Measurements from ENCODE around the gene ELMO1. TPM values are rescaled to one million over a fixed set of nuclear protein-coding genes. Genes with fewer than 3 reads are reported as not detected.

Gene ELMO1
- total RNA-seq, 2 experiments from 2014 or later: 65.2 to 67.7 TPM

DNA sequence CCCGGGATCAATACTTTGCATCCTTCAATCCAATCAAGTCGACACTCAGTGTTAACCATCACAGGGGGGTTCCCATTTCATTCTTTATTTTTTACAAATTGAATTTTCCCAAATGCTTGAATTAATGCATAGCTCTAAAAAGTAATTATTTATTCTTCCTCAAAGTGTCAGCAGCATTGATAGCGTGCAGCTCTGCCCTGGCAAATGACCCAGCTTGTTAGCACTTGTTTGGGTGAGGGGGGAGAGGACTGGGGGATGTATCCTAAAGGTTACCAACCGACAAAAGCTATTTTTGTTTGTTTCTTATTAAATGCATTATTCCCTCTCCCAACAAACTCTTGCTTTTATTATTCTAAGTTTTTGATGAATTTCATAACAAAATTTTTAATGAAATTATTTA, 27.0 kb upstream of the ELMO1 start:
- ChIA-PET CTCF (no interaction called here), POLR2A (no interaction called here)

DNA sequence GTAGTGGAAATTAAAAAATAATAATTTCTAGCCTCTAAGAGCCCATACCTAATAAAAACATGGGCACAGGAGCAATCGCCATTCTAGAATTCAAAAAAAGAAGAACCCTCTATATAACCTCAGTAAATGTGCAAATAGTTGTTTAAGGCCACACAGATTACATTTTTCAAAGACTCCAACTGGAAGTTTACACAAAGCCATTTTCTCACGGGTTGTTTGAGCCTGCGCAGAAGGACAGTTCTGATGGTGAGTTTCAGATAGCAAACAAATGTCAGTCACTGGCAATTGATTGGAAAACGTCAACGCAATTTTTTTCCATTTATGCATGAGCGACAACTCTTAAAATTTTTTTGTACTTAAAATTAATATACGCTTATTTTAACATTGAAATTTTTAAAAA, 23.0 kb upstream of the ELMO1 start:
- ChIA-PET CTCF (no interaction called here), POLR2A (no interaction called here)

DNA sequence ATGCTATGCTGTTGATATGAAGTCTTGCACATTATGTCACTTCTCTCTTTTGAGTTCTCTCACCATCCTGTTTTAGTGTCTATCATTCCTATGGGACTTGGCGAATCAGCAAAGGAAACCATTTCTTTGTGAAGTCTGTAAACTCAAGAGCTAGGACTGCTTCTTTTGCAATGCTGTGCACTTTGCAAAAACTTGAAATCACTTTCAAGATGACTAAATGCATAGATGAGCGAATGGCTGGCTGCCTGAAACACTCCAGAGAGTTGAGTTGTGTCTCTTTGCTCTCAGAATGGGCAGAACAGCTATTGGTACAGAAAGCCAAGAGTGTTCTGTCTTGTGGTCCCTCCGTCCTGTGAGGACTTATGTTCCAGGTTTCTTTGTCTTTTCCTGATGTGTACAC, 18.3 kb upstream of the ELMO1 start:
- POLR2A ChIA-PET: no interaction called here
- CTCF ChIA-PET: no interaction called here

DNA sequence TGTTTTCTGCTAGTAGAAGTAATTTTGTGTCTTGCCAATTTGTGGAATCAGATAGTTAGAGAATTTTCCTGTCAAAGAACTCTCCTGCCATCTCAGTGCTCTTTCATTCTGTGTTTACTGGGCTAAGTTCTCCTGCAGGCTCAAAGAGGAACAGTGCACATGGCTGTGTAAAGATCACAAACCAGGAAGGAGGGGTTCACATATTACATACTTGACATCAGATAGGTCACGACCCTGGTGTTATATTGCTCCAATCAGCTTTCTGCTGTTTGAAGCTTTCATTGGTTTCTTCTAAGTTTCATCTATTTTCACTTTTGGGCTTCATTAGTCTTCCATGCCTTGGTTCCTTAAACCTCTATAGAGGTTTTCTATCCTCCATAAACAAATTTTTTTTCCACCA, 13.5 kb upstream of the ELMO1 start:
- POLR2A ChIA-PET: interaction anchor here (0.6 kb wide), 1 partner anchor 13 kb away, joined by 5 read pairs; no protein-coding TSS in a partner anchor
- CTCF ChIA-PET: no interaction called here

DNA sequence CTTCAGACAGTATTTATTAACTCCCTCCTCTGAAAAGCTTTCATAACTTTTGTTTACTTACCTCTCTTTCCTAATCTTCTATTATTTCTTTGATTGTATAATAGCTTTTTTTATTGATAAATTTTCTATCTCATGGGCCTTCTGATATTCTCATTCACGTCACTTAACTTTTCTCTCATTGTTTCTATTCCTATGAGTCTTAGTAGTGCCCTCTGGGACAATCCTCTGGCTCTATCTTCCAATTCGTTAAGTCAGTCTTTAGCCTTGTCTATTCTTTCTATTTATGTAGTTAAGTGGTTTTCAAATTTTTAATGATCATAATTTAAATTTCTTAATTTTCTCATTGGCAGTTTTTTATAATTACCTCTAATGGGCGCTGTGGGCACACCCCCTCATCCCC, 6.4 kb upstream of the ELMO1 start:
- ChIA-PET CTCF (no interaction called here), POLR2A (no interaction called here)

DNA sequence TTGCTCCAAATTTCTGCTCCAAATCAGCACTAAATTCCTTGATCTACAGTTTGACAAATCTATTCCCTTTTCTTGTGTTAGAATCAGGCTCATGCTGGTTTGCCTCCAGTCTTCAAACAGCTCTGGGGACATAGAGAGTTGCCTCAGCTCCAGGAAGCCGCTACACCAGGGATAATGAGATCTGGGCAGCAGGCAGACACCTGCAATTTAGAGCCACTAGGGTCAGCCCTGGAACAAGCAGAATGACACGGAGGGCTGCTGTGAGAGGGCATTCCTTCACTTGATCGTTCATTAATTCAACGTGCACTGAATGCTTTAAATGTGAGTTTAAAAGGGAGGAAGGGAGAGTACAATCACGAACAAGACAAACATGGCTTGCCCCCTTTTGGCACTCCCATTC, 3.7 kb upstream of the ELMO1 start:
- ChIA-PET CTCF (no interaction called here), POLR2A (no interaction called here)

DNA sequence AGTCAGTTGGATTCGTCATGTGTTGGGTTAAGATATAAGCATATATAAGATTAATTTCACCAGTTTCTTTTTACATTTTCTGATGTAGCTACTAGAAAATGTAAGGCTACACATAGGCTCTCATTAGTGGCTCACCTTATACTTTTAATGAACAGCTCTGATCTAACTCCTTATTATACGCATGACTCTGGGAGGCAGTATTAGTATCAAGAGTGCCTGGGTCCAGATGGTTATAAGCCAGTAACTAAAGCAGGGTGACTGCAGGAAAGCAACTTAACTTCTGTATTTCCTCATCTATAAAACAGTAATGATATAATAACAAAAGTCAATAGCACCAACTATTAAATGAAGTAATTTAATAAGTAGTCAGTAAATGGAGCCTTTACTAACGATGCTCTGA, 1.4 kb upstream of the ELMO1 start:
- ChIA-PET POLR2A (interaction anchor here (0.5 to 2.9 kb wide), 4 partner anchors 39 to 1099 kb away, joined by 3 to 13 read pairs (median 6); no protein-coding TSS in a partner anchor), CTCF (interaction anchor here (0.6 to 4.2 kb wide), 10 partner anchors 9 to 172 kb away, joined by 3 to 19 read pairs (median 4); no protein-coding TSS in a partner anchor)

DNA sequence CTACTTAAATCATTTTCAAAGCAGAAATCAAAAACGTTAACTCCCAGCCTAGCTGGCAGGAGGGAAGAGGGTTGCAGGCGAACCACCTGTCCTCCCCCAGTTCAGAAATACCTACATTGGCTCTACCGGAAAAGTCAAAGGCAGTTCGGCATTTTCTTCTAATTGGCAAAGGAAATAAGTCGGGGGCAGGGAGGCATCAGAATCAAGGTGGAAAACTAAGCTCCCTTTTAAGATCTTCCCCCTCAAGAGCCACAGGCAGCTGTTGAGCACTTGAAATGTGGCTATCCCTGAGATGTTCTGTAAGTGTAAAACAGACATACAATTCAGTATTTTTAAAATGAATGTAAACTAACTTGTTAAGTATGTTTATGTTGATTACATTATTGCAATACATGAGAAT, 957 bp upstream of the ELMO1 start:
- ChIA-PET CTCF (interaction anchor here (0.6 to 4.2 kb wide), 11 partner anchors 9 to 171 kb away, joined by 3 to 19 read pairs (median 4); no protein-coding TSS in a partner anchor), POLR2A (interaction anchor here (0.5 to 2.9 kb wide), 6 partner anchors 10 to 1099 kb away, joined by 3 to 13 read pairs (median 4); no protein-coding TSS in a partner anchor)

DNA sequence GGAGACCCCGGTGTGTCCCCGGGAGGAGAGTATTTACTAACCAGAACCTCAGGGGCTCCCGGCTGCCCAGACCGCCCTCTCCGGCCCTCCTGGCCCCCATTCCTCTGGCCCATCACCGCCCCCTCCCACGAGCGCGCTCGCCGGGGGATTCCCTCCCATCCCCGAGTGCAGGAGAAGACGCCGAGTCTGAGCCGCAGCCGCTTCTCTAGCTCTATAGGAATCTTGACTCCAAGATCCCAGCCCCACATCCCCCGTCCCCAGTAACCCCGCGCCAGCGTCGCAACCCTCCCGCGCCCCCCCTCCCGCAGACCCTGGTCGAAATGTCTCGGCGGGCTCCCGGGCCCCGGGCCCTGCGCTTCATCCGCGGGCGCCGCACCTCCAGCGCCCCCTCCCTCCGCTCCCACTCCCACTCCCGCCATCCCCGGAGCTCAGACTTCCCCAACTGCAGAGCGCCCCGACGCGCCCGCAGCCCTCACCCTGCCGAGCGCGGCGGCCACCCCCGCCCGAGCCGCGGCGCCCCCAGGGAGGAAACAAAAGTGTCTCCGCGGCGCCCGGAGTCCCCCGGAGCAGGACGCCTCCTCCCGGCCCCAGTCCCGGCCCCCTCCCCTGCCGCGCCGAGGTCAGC, 541 bp downstream of the ELMO1 start:
- POLR2A ChIA-PET: interaction anchor here (0.6 to 2.9 kb wide), 7 partner anchors 9 to 112 kb away, joined by 3 to 13 read pairs (median 4); no protein-coding TSS in a partner anchor
- CTCF ChIA-PET: interaction anchor here (0.6 to 4.2 kb wide), 7 partner anchors 8 to 211 kb away, joined by 3 to 19 read pairs (median 4); no protein-coding TSS in a partner anchor

DNA sequence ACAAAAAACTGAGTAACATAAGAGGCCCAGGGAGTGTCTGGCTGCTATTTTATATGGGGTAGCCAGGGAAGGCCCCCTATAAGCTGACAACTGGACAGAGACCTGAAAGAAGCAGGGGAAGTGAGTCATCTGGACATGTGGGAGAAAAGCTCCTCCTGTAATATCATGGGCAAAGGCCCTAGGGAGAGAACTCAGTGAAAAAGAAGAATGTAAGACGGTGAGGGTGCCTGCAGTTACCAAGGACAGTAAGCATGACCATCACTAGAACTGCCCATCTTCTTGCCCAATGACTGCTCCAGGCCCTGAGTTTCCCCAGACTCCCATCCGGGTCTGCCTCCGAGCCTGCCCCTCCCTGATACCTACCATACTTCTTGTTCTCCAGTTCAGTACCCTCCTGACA, 2.3 kb downstream of the ELMO1 start:
- ChIA-PET CTCF (interaction anchor here (0.9 to 4.2 kb wide), 3 partner anchors 10 to 162 kb away, joined by 3 to 19 read pairs (median 4); no protein-coding TSS in a partner anchor), POLR2A (no interaction called here)

DNA sequence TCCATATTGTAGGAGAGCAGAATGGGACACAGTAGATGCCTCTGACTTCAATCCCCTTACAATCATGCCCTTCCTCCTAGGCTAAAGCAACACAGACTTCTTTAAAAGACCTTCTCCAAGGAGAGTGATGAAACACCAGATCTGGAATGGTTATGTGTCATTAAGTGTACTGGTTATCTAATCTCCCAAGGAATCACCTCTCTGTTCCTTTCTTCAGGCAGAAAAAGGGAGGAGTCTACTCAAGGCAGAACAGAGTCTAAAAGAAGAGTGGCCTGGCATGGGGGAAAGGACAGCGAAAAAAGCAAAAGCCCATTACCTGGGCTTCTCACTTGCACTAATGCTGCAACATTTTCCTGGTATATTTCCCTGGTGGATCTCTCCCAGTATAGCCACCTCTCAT, 2.9 kb downstream of the ELMO1 start:
- CTCF ChIA-PET: interaction anchor here (1.1 kb wide), 1 partner anchor 50 kb away, joined by 3 read pairs; no protein-coding TSS in a partner anchor
- POLR2A ChIA-PET: no interaction called here

DNA sequence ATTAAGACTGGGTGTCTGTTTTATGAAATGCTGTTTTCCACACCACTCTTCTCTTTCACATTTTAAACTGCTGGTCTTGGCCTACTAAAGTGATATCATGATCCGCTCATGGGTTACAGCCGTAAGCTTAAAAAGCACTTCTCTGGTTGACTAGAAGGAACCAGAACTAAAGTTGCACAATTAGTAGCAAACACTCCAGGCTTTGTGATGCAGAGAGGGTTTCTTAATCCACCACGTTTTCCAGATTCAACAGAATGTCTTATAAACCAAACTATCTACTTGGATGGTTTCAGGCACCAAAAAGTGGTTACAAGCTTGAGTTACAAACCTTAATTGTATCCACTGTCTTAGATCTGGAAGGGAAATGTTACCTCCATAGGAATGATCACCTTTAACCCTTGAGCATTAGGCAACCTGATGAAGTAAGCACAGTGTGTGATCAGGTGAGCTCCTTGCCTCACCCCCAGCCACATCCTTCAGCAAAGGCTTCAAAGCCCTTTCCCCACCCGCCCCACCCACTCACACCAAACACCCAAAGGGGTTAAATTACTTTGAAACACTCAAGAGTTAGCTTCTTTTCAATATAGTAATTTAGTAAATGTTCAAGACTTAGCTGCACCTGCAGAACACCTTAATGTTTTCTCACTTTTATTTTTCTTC, 3.5 kb downstream of the ELMO1 start:
- CTCF ChIA-PET: interaction anchor here (1.1 kb wide), 1 partner anchor 51 kb away, joined by 3 read pairs; no protein-coding TSS in a partner anchor
- POLR2A ChIA-PET: no interaction called here

DNA sequence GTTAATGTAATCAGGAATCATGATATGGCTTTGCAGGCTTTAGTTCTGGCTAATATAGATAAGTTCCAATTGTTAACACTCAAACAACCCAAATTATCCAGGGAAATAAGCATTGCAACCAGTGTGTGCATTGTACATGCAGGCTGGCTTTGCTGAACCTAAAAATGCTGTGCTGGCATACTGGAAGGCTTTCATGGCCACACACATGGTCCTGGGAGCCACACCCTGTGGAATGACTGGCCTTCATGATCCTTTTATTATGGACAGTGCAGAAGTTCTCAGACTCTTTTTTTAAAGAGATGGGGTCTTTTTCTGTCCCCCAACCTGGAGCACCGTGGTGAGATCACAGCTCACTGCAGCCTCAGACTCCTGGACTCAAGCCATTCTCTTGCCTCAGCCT, 5.0 kb downstream of the ELMO1 start:
- POLR2A ChIA-PET: no interaction called here
- CTCF ChIA-PET: interaction anchor here (0.6 kb wide), 1 partner anchor 134 kb away, joined by 3 read pairs; no protein-coding TSS in a partner anchor

DNA sequence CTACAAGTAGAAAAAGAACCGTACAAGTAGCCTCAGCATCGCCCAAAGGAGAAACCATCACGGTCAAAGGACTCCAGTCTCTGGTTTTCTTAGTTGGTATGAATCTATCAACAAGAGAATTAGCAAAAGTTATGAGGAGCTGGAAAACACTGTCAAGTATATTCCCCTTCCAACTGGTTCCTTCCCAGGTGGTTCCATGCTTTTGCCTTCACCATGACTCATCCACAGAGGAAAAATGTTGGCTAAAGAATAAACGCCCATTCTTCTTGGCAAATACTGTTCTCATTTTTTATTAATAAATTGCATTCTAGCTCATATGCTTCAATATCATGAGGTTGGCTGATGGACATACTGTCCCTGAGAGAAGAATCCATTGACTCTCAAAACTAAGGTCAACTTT, 6.4 kb downstream of the ELMO1 start:
- CTCF ChIA-PET: no interaction called here
- POLR2A ChIA-PET: no interaction called here

DNA sequence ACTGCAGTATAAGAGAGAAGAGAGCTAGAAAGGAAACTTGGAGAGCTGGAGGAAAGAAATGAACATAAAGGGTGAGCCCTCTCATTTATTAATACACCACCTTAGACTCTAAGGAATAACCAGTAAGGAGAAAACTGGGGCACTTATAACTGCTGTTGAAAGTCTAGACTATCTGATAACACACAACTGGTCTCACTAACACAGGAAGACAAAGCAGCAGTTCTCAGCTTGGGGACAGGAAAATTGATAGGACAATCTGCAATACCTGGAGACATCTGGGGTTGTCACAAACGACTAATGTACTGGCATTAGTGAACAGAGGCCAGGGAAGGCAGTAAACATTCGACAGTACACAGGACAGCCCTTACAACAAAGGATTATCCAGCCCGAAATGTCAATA, 6.8 kb downstream of the ELMO1 start:
- POLR2A ChIA-PET: no interaction called here
- CTCF ChIA-PET: no interaction called here

DNA sequence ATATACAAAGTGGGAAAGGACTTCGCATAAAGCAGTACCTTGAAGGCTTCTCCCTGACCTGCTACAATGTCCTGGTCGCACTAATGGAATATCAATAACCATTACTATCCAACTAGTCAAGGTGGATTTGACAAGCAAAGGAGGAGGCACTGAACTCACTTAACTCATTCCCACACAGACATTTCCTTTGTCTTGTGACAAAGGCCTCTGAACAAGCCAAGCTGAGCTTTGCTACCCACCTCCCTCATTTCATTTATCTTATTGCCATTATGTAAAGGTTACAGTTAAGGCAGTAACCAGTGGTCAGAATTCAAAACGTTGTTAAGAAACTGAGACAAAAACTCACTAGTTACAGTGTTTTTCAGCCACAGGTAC, 7.3 kb downstream of the ELMO1 start:
- POLR2A ChIA-PET: no interaction called here
- CTCF ChIA-PET: no interaction called here

DNA sequence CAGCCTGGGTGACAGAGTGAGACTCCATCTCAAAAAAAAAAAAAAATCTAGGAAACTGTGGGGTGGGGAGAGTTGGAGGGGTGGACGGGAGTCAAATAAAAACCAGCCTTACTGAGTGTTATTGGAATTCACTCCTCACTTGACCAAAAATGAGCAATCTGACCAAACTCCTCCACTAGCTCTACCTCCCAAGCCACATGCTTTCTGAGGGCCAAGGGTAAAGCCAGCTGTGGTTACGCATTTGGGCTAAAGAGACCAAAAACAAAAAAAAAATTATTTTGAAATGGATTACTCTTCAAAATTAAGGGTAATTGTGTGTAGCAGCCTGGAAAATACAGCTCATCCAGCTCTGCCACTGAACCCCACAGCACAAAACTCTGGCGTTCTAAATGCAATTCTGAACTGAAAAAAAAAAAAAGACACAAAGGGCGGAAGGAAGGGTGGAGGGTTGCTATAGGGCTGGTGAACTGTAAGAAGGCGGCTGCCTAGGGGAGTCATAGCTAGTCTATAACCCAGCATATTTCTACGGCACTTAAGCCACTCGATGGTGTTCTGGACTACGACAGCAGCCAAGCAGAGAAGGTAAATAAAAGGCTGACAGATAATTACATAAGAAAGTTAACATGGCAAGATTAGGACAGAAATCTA, 7.8 kb downstream of the ELMO1 start:
- POLR2A ChIA-PET: no interaction called here
- CTCF ChIA-PET: no interaction called here

DNA sequence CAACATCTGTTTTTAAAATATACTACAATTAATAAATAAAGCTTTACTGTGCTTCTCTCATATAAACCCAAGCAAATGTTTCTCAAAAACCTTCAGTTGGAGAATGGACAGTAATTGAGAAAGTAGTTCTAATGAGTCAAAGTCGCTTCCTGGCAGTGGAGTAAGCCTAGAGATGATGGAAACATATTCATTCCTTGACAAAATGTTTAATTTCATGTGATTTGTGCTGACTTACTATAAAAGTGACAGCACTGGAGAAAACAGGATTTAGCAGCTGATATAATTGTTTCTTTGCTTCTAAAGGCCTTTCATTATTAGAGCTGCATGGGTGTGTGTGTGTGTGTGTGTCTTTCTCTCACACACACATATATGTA, 9.0 kb downstream of the ELMO1 start:
- CTCF ChIA-PET: interaction anchor here (1.1 to 1.3 kb wide), 2 partner anchors 9 to 86 kb away, joined by 3 to 5 read pairs; partner anchors contain the start of gene ELMO1

DNA sequence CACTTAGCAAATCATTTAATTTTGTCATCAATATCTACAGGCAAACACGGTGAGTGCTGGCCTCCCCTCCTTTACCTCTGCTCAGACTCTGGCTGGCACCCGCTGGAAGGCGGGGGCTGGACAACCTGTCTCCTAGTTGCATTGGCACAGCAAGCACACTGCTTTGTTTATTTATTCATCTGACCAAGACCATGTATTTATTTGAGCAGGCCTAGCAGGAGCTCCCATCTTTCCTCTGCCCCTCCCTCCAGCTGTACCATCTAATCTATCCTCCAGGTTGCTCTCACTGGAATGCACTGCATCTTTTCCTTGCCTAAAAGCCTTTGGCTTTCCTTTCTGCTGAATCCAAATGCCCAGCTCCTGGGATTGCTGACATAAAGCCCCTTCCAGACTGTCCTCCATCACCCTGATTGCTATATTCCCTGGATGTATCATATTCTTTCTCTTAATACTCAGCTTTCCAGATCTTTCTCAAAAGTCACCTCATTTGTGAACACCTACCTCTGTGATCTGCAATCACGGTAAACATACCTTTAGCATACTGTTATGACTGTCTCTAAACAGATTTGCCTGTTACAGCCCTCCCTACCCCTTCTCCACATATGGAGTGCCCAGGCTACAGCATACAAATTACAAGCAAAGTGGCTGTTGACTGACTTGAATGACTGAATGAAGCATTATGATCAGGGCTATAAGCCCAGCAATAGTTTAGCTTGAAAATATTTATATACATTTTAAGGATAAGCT, 9.6 kb downstream of the ELMO1 start:
- ChIA-PET POLR2A (interaction anchor here (0.7 to 1.2 kb wide), 2 partner anchors 9 to 10 kb away, joined by 3 read pairs; no protein-coding TSS in a partner anchor), CTCF (interaction anchor here (1.1 to 1.3 kb wide), 2 partner anchors 10 to 86 kb away, joined by 3 to 5 read pairs; partner anchors contain the start of gene ELMO1)

More for the DNA sequence above, 9.0 kb downstream of the ELMO1 start:
- POLR2A ChIA-PET: interaction anchor here (0.6 to 1.2 kb wide), 3 partner anchors 8 to 347 kb away, joined by 3 read pairs; no protein-coding TSS in a partner anchor

Data from activated CD8-positive, alpha-beta memory T cell treated with anti-CD3 and anti-CD28 coated beads for 36 hours (primary cell).